HCT116 (cell line): ENCODE results near the gene TOP3B.

ENCODE experiments used
- EZH2 ChIP-seq: fragments of 200-600 bp; sonication (generic); IDR thresholded peaks from 2 replicates; pipeline ENCODE4 v1.6.1; 2017; ENCODE audit warnings: antibody characterized with exemption, mixed run types
- FOSL1 ChIP-seq: IDR thresholded peaks from 2 replicates; pipeline ENCODE4 v1.6.1; 2012; ENCODE audit warnings: low read depth
- YY1 ChIP-seq: IDR thresholded peaks from 2 replicates; pipeline ENCODE4 v1.6.1; 2011; ENCODE audit warnings: low read length, low read depth, moderate library complexity, mild to moderate bottlenecking; ENCODE audit not compliant: insufficient replicate concordance; ENCODE audit errors: extremely low read depth
- ZFX ChIP-seq: fragments of 450-650 bp; IDR thresholded peaks from 2 replicates; pipeline ENCODE4 v1.6.1; 2017
- TF ChIP-seq, protein P1 (sequence below), 3 experiments: fragments of 200-600 bp in 1 of 3; sonication (generic) in 1 of 3; IDR thresholded peaks in 2 of 3; conservative IDR thresholded peaks in 1 of 3; 2 replicates each; pipeline ENCODE4 v1.5.1; 2012 to 2017; ENCODE audit warnings: low read depth in 2 of 3, low read length in 2 of 3, antibody characterized with exemption in 1 of 3, borderline replicate concordance in 1 of 3, control low read depth in 1 of 3, mild to moderate bottlenecking in 1 of 3, mixed read lengths in 1 of 3, mixed run types in 1 of 3, moderate library complexity in 1 of 3; ENCODE audit not compliant: insufficient read depth in 1 of 3
- TF ChIP-seq, protein P2 (sequence below): IDR thresholded peaks from 2 replicates; pipeline ENCODE4 v1.6.1; 2012

DNA sequence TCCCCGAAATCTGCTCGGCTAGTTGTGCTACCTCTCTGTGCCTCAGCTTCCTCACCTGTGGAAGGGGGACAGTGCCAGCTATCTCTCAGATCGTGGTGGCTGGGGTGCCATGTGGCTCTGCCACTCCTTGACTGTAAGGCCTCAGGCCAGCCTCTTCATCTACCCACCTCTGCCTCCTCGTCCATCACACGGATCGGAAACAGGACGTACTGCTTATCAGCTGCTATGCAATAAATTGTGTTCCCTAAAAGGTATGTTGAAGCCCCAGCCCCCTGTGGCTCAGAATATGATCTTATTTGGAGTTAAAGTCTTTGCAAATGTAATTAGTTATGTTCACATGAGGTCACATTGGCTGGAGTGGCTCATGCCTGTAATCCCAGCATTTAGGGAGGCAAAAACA, 37.7 kb downstream of the TOP3B start:
- TF ChIP-seq, protein P1, sequence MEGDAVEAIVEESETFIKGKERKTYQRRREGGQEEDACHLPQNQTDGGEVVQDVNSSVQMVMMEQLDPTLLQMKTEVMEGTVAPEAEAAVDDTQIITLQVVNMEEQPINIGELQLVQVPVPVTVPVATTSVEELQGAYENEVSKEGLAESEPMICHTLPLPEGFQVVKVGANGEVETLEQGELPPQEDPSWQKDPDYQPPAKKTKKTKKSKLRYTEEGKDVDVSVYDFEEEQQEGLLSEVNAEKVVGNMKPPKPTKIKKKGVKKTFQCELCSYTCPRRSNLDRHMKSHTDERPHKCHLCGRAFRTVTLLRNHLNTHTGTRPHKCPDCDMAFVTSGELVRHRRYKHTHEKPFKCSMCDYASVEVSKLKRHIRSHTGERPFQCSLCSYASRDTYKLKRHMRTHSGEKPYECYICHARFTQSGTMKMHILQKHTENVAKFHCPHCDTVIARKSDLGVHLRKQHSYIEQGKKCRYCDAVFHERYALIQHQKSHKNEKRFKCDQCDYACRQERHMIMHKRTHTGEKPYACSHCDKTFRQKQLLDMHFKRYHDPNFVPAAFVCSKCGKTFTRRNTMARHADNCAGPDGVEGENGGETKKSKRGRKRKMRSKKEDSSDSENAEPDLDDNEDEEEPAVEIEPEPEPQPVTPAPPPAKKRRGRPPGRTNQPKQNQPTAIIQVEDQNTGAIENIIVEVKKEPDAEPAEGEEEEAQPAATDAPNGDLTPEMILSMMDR (IDR thresholded peaks at IDR 0.05 in 2 of 3, conservative IDR thresholded peaks at IDR 0.05 in 1 of 3; ENCODE audit: borderline replicate concordance in 1 of 3, insufficient read depth in 1 of 3, low read depth in 2 of 3, low read length in 2 of 3) = no peak
- TF ChIP-seq, protein P2, sequence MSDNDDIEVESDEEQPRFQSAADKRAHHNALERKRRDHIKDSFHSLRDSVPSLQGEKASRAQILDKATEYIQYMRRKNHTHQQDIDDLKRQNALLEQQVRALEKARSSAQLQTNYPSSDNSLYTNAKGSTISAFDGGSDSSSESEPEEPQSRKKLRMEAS = no peak
- TF ChIP-seq EZH2 (no peak), ZFX (no peak), YY1 (no peak), FOSL1 (no peak)
